ENCODE data around the gene ADGRB3.

Gene ADGRB3

GRCh38 chr6:68634726-68635411, at the start of gene ADGRB3:
TSS of gene ADGRB3 (plus strand) at chr6:68635282. CDS start at chr6:68638676, 3,394 bp downstream.
- ChIA-PET POLR2A (no interaction called here), CTCF (interaction anchor here (1.1 to 1.8 kb wide), 4 partner anchors 8 to 63 kb away, joined by 5 to 6 read pairs (median 6); no protein-coding TSS in a partner anchor)
- peak; percentile 57 for DNase-seq (ENCODE audit: extremely low spot score)
- no peak for TF ChIP-seq CTCF (IDR thresholded peaks at IDR 0.05; ENCODE audit: control extremely low read depth, extremely low read depth, low read depth, missing control alignments)

DNA sequence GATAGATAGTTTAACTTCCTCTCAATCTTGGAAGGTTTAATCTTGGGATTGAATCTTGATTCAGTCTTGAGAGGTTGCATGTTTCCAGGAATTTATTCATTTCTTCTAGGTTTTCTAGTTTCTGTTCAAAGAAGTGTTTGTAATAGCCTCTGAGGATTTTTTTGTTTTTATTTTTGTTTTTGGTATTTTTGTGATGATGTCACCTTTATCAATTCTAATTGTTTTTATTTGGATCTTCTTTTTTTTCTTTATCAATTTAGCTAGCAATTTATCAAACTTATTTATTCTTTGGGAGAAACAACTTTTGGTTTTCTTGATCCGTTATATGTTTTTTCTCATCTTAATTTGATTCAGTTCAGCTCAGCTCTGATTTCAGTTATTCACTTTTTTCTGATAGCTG, 41.5 kb upstream of the ADGRB3 start:
- TF ChIP-seq CTCF (IDR thresholded peaks at IDR 0.05; ENCODE audit: control extremely low read depth, extremely low read depth, low read depth, missing control alignments), result no peak
- ChIA-PET CTCF (interaction anchor here (1.2 kb wide), 1 partner anchor 21 kb away, joined by 3 read pairs; no protein-coding TSS in a partner anchor), POLR2A (no interaction called here)
- no peak for DNase-seq (ENCODE audit: extremely low spot score)

- no peak for DNase-seq (ENCODE audit: extremely low spot score)
- ChIA-PET POLR2A (no interaction called here), CTCF (no interaction called here)
- TF ChIP-seq CTCF (IDR thresholded peaks at IDR 0.05; ENCODE audit: control extremely low read depth, extremely low read depth, low read depth, missing control alignments), result no peak
Observed at GRCh38 chr6:68597642-68598041, 37.4 kb upstream of the ADGRB3 start.

- POLR2A ChIA-PET, result no interaction called here
- TF ChIP-seq CTCF (IDR thresholded peaks at IDR 0.05; ENCODE audit: control extremely low read depth, extremely low read depth, low read depth, missing control alignments), result no peak
- no peak for DNase-seq (ENCODE audit: extremely low spot score)
- CTCF ChIA-PET, result no interaction called here
Observed at GRCh38 chr6:68615938-68616337, 19.1 kb upstream of the ADGRB3 start.

DNA sequence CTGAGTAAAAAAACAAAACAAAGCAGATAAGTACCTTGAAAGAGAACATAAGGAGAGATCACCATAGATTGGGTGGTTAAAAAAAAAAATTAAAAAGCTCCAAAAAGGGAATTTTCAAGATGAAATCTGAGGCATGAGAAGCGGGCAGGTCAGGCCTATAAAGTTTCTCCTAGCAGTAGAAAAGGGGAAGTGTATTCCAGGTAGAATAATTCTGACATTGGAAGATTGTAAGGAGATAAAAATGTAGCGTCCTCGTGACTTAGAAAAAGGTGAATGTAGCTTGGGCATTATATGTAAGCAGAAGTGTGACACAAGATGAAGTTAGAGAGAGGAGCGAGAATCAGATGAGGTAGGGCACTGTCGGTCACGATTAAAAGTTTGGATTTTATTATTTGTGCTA, 9.1 kb upstream of the ADGRB3 start:
- no peak for DNase-seq (ENCODE audit: extremely low spot score)
- CTCF ChIA-PET, result interaction anchor here (1.3 to 1.8 kb wide), 2 partner anchors 9 to 11 kb away, joined by 4 to 6 read pairs; partner anchors contain the start of gene ADGRB3
- POLR2A ChIA-PET, result no interaction called here
- TF ChIP-seq CTCF (IDR thresholded peaks at IDR 0.05; ENCODE audit: control extremely low read depth, extremely low read depth, low read depth, missing control alignments), result no peak

- POLR2A ChIA-PET, result no interaction called here
- no peak for DNase-seq (ENCODE audit: extremely low spot score)
- no peak for TF ChIP-seq CTCF (IDR thresholded peaks at IDR 0.05; ENCODE audit: control extremely low read depth, extremely low read depth, low read depth, missing control alignments)
- CTCF ChIA-PET, result interaction anchor here (1.2 kb wide), 1 partner anchor 10 kb away, joined by 8 read pairs; no protein-coding TSS in a partner anchor
Observed at GRCh38 chr6:68628161-68628560, 6.9 kb upstream of the ADGRB3 start.

Measured in GM10248 (cell line).